ENCODE results near the gene HECTD3. TPM values are rescaled to one million over a fixed set of nuclear protein-coding genes. Genes with fewer than 3 reads are reported as not detected.

HECTD3 gene
- polyA plus RNA-seq, 1 donor (not counting 4 experiments of a cell fraction or from before 2014, with no cell fraction given): 28.1 TPM

Other genes with a start within 250 kb of the HECTD3 start
- gene RPS8, start 235.8 kb downstream of the HECTD3 start, polyA plus RNA-seq: 1,764 to 2,149 TPM (median 1,890 TPM) in 3 replicates
- 0.07 to 0.14 TPM (median 0.13 TPM) in 3 replicates for gene BEST4, start 223.2 kb downstream of the HECTD3 start, polyA plus RNA-seq
- gene PLK3, start 210.9 kb downstream of the HECTD3 start, polyA plus RNA-seq: 30.6 to 34.0 TPM (median 33.5 TPM) in 3 replicates
- gene DYNLT4, start 204.0 kb downstream of the HECTD3 start, polyA plus RNA-seq: not detected in 3 replicates
- 2.2 to 3.9 TPM (median 2.9 TPM) in 3 replicates for gene BTBD19, start 202.8 kb downstream of the HECTD3 start, polyA plus RNA-seq
- gene PTCH2, start 168.1 kb downstream of the HECTD3 start, polyA plus RNA-seq: 0.01 to 0.19 TPM (median 0.03 TPM) in 3 replicates
- 29.3 to 46.7 TPM (median 35.2 TPM) in 3 replicates for gene EIF2B3, start 24.7 kb downstream of the HECTD3 start, polyA plus RNA-seq
- 157 to 212 TPM (median 174 TPM) in 3 replicates for gene UROD, start 930 bp upstream of the HECTD3 start, polyA plus RNA-seq
- gene ZSWIM5, start 195.3 kb upstream of the HECTD3 start, polyA plus RNA-seq: 0.03 to 0.06 TPM in 2 of 3 replicates, not detected in the other

All from keratinocyte (primary cell).